OCI-LY7 (cell line): Measurements from ENCODE around the gene CD9. TPM values are rescaled to one million over a fixed set of nuclear protein-coding genes. Genes with fewer than 3 reads are reported as not detected.

ENCODE experiments used
- BruUV-seq: library from RNA; stranded (reverse); fragments of 400-500 nt; replicated peaks from 2 replicates; lab custom pipeline; 2021; lab: Mats Ljungman, UMichigan
- CTCF ChIA-PET: fragments of 300-600 bp; sonication (Branson Sonifier 250); formaldehyde crosslinking; loops from one replicate; lab custom pipeline; 2022; ENCODE audit warnings: antibody characterized with exemption; ENCODE audit not compliant: unreplicated experiment; lab: Charles Lee
- POLR2A ChIA-PET: fragments of 300-600 bp; sonication (Branson Sonifier 250); formaldehyde crosslinking; loops from one replicate; lab custom pipeline; 2022; ENCODE audit warnings: antibody characterized with exemption; lab: Charles Lee
- DNase-seq: peaks from one replicate; pipeline ENCODE4 v3.0.0-alpha.2; 2015; ENCODE audit warnings: low spot score
- H2AFZ ChIP-seq: fragments of 200-600 bp; sonication (generic), shearing (Covaris generic); 2 replicates; pipeline ENCODE4 v1.6.1; 2014; ENCODE audit warnings: mild to moderate bottlenecking, antibody characterized with exemption, low read length, moderate library complexity
- H3K27ac ChIP-seq: fragments of 200-600 bp; sonication (generic); 2 replicates; pipeline ENCODE4 v1.5.1; 2014; ENCODE audit warnings: mixed run types, low read depth, mild to moderate bottlenecking, moderate library complexity, low read length, inconsistent platforms; ENCODE audit not compliant: poor library complexity, severe bottlenecking
- H3K36me3 ChIP-seq: fragments of 200-600 bp; sonication (generic); 2 replicates; pipeline ENCODE4 v1.6.1; 2014; ENCODE audit warnings: mild to moderate bottlenecking, antibody characterized with exemption, low read length, moderate library complexity, mixed read lengths; ENCODE audit not compliant: insufficient read depth
- H3K4me1 ChIP-seq: fragments of 200-600 bp; sonication (generic); 2 replicates; pipeline ENCODE4 v1.5.1; 2014; ENCODE audit warnings: mild to moderate bottlenecking, low read length; ENCODE audit not compliant: insufficient read depth, poor library complexity, severe bottlenecking
- H3K4me2 ChIP-seq: fragments of 200-600 bp; sonication (generic); 2 replicates; pipeline ENCODE4 v1.6.1; 2014; ENCODE audit warnings: mild to moderate bottlenecking, low read length
- H3K4me3 ChIP-seq: fragments of 200-600 bp; sonication (generic); 2 replicates; pipeline ENCODE4 v1.5.1; 2014; ENCODE audit warnings: mild to moderate bottlenecking, low read depth, low read length; ENCODE audit not compliant: poor library complexity, severe bottlenecking
- H3K79me2 ChIP-seq: fragments of 200-600 bp; sonication (generic); 2 replicates; pipeline ENCODE4 v1.6.1; 2016; ENCODE audit warnings: low read depth, mild to moderate bottlenecking, low read length, moderate library complexity, mixed read lengths; ENCODE audit not compliant: insufficient read depth
- H3K9me2 ChIP-seq: fragments of 200-600 bp; sonication (generic); 2 replicates; pipeline ENCODE4 v1.6.1; 2016; ENCODE audit warnings: mild to moderate bottlenecking, low read length, mixed read lengths; ENCODE audit not compliant: insufficient read depth
- H3K9me3 ChIP-seq: fragments of 200-600 bp; sonication (generic); 2 replicates; pipeline ENCODE4 v1.6.1; 2014; ENCODE audit warnings: mild to moderate bottlenecking, mixed run types, low read length, mixed read lengths
- H4K20me1 ChIP-seq: fragments of 200-600 bp; sonication (generic); 2 replicates; pipeline ENCODE4 v1.6.1; 2014; ENCODE audit warnings: mild to moderate bottlenecking, antibody characterized with exemption, low read length, moderate library complexity, mixed read lengths; ENCODE audit not compliant: insufficient read depth
- EZH2phosphoT487 ChIP-seq: fragments of 200-600 bp; sonication (generic); IDR thresholded peaks from 2 replicates; pipeline ENCODE4 v1.6.1; 2018; ENCODE audit warnings: low read depth, borderline replicate concordance, mild to moderate bottlenecking, mixed run types, antibody characterized with exemption, low read length, moderate library complexity, mixed read lengths
- intact Hi-C: fragments of 100-400 bp; cut with micrococcal nuclease; formaldehyde crosslinking; loops from one replicate; pipeline ENCODE4 v1.10.0; 2022; ENCODE audit not compliant: unreplicated experiment
- total RNA-seq, 2 experiments: library from RNA; depleted of rRNA in 1 of 2; stranded (reverse); fragments of >200 nt in 1 of 2; shearing (Covaris generic) in 1 of 2; gene quantifications; 2 replicates each; pipeline ENCODE4 v1.2.3, GENCODE V29; 2014 to 2022
- TF ChIP-seq, protein P1 (sequence below): fragments of 200-600 bp; sonication (generic); conservative IDR thresholded peaks from 2 replicates; pipeline ENCODE4 v1.5.1; 2014; ENCODE audit warnings: mild to moderate bottlenecking, antibody characterized with exemption, low read length, moderate library complexity, mixed read lengths

Gene CD9
- total RNA-seq, 2 experiments from 2014 or later = not detected

- ChIA-PET CTCF (interaction anchor here (0.5 kb wide), 1 partner anchor 472 kb away, joined by 3 read pairs; no protein-coding TSS in a partner anchor), POLR2A (interaction anchor here (1.0 to 1.1 kb wide), 2 partner anchors 78 to 87 kb away, joined by 3 to 6 read pairs; no protein-coding TSS in a partner anchor)
- Histone ChIP-seq H3K9me3 (no peaks in the 10 kb centered on the region), H3K79me2 (no peaks in the 10 kb centered on the region), H3K4me1 (peaks cover 7% of the 10 kb centered on the region), H2AFZ (no peak overlapping the region), H3K36me3 (no peaks in the 10 kb centered on the region), H3K27ac (no peak overlapping the region), H3K4me3 (no peak overlapping the region), H3K4me2 (no peak overlapping the region), H4K20me1 (no peaks in the 10 kb centered on the region), H3K9me2 (no peaks in the 10 kb centered on the region)
- intact Hi-C loops = no loop called here
- TF ChIP-seq EZH2phosphoT487 = no peak
- TF ChIP-seq, protein P1, sequence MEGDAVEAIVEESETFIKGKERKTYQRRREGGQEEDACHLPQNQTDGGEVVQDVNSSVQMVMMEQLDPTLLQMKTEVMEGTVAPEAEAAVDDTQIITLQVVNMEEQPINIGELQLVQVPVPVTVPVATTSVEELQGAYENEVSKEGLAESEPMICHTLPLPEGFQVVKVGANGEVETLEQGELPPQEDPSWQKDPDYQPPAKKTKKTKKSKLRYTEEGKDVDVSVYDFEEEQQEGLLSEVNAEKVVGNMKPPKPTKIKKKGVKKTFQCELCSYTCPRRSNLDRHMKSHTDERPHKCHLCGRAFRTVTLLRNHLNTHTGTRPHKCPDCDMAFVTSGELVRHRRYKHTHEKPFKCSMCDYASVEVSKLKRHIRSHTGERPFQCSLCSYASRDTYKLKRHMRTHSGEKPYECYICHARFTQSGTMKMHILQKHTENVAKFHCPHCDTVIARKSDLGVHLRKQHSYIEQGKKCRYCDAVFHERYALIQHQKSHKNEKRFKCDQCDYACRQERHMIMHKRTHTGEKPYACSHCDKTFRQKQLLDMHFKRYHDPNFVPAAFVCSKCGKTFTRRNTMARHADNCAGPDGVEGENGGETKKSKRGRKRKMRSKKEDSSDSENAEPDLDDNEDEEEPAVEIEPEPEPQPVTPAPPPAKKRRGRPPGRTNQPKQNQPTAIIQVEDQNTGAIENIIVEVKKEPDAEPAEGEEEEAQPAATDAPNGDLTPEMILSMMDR = no peak
- BruUV-seq = no TSS peak
- no peak for DNase-seq
These were observed 74.3 kb downstream of the CD9 start for GRCh38 chr12:6274231-6275221.

DNA sequence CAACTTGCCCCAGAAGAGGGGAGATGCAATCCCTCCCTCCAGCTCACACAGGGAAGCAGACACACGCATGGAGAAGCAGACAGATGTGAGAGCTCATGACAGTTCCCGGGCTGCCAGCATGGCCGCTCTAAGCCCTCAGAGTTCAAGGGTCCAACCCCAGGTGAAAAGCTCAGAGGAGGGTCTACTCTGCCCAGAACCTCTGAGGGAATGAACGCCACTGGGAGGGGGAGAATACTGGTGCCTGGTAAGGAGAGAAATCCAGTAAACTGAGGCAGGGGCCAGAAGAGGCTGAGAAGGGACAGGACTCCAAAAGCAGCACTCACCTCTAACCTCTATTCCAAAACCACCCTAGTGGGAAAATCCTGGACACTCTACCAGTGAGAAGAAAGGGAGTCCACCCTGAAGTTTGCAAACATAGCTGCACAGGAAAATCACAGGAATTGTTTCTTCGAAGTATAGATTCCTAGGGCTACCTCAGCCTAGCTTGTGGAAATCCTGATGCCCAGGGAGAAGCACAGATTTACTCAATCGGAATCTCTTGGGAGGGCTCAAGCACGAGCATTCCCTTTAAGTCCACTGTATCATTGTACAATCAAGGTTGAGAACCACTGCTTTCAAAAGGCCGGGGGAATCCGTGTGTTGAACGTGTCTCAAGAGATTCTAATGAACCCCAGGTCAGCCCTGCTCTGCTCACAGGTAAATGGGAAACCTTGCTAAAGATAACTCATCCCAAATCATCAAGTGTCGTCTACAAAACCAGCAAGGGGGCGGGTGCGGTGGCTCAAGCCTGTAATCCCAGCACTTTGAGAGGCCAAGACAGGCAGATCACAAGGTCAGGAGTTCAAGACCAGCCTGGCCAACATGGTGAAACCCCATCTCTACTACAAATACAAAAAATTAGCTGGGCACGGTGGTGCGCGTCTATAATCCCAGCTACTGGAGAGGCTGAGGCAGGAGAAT lies 76.0 kb downstream of the CD9 start:
- H2AFZ ChIP-seq = no peak overlapping the region
- H3K9me2 ChIP-seq = no peaks in the 10 kb centered on the region
- ChIA-PET POLR2A (interaction anchor here (0.6 to 1.0 kb wide), 4 partner anchors 18 to 122 kb away, joined by 3 to 6 read pairs (median 4); no protein-coding TSS in a partner anchor), CTCF (no interaction called here)
- intact Hi-C loops = no loop called here
- peaks cover 7% of the 10 kb centered on the region for H3K4me1 ChIP-seq
- H3K4me2 ChIP-seq = no peak overlapping the region
- TF ChIP-seq EZH2phosphoT487 = no peak
- TF ChIP-seq, protein P1 = no peak
- H3K79me2 ChIP-seq = no peaks in the 10 kb centered on the region
- H3K27ac ChIP-seq = no peak overlapping the region
- no TSS peak for BruUV-seq
- H3K4me3 ChIP-seq = no peak overlapping the region
- H3K36me3 ChIP-seq = no peaks in the 10 kb centered on the region
- H4K20me1 ChIP-seq = no peaks in the 10 kb centered on the region
- no peaks in the 10 kb centered on the region for H3K9me3 ChIP-seq
- no peak for DNase-seq
